NB4 (cell line): Measurements from ENCODE around the gene FBXO21.

Experiments
- CTCF ChIP-seq: IDR thresholded peaks from one replicate; pipeline ENCODE4 v1.5.1; 2012; ENCODE audit warnings: low read depth, low read length
- MAX ChIP-seq: IDR thresholded peaks from 2 replicates; pipeline ENCODE4 v1.6.1; 2011; ENCODE audit warnings: low read depth, low read length
- MYC ChIP-seq: IDR thresholded peaks from 2 replicates; pipeline ENCODE4 v1.6.1; 2011; ENCODE audit warnings: low read depth, low read length
- POLR2A ChIP-seq: IDR thresholded peaks from 2 replicates; pipeline ENCODE4 v1.6.1; 2011; ENCODE audit warnings: mild to moderate bottlenecking; ENCODE audit not compliant: insufficient read length; ENCODE audit errors: extremely low read depth

GRCh38 chr12:117207675-117208074 lies 17.4 kb upstream of the FBXO21 start:
- no peak for TF ChIP-seq CTCF
- TF ChIP-seq MYC = no peak
- TF ChIP-seq MAX = no peak
- no peak for TF ChIP-seq POLR2A
